HG02571 (cell line): ENCODE data around the gene RBM44.

Source experiments
- ATAC-seq: cut with Tn5 transposase; IDR thresholded peaks from one replicate; pipeline ENCODE4 v1.9.1; 2021; ENCODE audit warnings: mild to moderate bottlenecking, moderate library complexity; ENCODE audit not compliant: unreplicated experiment

Gene RBM44

DNA sequence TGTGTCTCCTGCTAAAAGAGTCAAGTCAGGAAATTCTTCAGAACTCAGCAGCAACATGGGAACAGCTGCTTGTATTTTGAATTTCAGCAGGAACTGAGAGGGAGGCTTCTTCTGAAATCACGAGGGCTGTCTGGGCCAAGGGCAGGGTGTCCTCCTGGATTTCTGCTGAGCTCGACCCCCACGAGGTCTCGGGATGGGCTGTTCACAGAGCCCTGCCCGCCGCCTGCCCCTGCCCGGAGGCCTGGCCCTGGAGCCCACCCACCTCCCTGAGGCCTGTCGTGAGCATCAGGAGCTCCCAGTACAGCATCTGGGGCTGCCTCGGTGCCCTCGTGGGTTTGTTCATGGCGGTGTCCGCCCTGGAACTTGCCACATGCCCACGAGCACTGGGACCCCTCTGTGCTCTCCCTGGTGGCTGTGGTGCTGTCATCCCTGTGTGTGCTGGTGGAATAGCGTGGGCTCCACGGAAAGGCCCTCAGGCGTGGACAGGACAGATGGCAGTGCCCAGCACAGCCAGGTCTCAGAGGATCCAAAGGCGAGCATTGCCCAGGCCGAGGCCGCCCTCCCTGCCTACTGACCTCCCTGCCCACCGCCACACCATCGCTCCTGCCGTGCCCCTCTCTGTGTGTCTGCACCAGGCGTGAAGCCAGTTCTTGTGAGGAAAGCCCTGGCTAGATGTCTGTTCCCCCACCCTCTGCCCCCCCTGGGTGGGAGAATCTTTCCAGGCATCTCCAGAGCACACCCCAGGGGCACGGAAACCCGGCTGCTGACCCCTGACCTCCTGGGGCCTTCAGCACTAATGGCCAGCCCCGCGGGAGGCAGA is 86.7 kb downstream of the RBM44 start:
- ATAC-seq: no peak

- ATAC-seq: no peak
Measured at GRCh38 chr2:237885931-237886684, 87.5 kb downstream of the RBM44 start.

DNA sequence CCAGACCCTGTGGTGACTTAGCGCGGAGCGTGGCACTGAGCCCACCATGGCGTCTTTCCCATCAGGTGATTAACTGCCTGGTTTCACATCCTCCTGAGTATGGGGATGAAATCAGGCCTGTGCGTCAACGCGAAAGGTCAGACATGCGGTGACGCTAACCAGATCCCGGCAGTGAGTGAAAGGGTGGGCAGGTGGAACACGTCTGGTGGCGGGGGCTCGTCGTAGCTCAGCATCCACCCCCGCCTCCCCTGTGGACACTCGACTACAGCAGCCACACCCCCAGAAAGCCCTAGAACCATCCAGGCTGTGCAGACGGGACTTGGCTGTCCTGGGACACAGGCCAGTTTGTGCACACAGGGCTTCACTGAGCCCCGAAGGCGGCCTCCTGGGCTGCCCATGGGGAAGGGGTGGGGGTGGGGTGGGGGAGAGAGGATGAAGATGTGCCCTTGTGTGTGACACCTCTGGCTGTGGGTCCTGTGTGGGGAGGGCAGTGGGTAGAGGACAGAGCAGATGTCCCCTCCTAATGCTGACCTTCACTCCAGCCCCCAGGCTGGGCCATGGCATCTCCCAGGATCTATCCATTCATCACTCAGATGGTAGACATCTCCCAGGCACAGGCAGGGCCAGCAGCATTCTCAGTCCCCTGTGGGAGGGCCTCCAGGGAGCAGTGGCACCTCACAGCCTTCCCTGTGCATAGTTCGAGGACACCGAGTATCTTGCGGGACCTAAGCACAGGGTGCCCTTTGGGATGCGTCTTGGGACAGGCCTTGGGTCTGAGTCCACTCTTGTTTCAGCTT is 88.3 kb downstream of the RBM44 start:
- no peak for ATAC-seq

DNA sequence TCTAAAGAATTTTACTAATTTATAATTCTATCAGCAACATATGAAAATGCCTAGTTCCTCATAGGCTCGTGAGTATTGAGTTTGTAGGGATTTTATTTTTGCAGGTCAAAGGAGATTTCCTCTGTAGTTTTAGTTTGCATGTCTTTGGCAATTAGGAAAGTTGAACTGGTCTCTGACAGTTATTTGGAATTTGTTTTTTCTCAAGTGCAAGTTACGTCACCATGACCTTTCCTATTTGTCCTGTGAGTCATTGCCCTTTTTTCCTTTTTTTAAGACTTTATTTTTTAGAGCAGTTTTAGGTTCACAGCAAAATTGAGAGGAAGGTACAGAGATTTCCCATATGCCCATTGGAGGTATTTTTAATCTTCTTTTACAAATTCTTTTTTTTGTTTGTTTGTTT is 89.8 kb downstream of the RBM44 start:
- ATAC-seq: no peak

DNA sequence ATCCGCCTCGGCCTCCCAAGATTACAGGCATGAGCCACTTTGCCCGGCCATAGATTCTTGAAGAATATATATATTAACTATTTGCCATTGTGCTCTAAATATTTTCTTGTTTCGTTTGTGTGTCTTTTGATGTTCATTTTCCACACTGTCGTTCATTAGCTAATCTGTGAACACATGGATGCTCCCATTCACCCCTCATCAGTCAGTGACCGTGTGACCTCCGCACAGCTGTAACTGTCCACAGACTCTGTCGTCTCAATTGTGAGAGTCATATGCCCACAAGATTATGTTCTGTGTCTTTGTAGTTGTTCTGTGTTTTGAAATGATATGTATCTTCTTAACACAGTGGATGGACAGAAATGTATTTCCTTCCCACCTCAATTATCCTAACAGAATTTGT is 90.4 kb downstream of the RBM44 start:
- ATAC-seq: no peak

GRCh38 chr2:237889811-237890210 is 91.2 kb downstream of the RBM44 start:
- ATAC-seq: no peak
